Upper lobe of left lung (tissue), 6 donors: Measurements from ENCODE around the gene AGA. TPM values are rescaled to one million over a fixed set of nuclear protein-coding genes. Genes with fewer than 3 reads are reported as not detected.

ENCODE experiments used
- ATAC-seq, 2 donors: fragments of 200-7000 bp; cut with Tn5 transposase; one replicate each; pipeline ENCODE4 v1.9.1; 2022; ENCODE audit warnings: mild to moderate bottlenecking in 2 of 2, moderate library complexity in 2 of 2; ENCODE audit not compliant: low FRiP score in 2 of 2
- DNase-seq, 2 donors: peaks; one replicate each; pipeline ENCODE4 v3.0.0-alpha.2; 2019 to 2020
- H3K27ac ChIP-seq, 4 donors: fragments of 200-600 bp; sonication (generic); one replicate each; pipeline ENCODE4 v1.5.1; 2016 to 2019
- H3K27me3 ChIP-seq, 4 donors: fragments of 200-600 bp; sonication (generic); one replicate each; pipeline ENCODE4 v1.5.1; 2017 to 2019
- H3K36me3 ChIP-seq, 4 donors: fragments of 200-600 bp; sonication (generic); one replicate each; pipeline ENCODE4 v1.5.1; 2016 to 2019
- H3K4me1 ChIP-seq, 4 donors: fragments of 200-600 bp; sonication (generic); one replicate each; pipeline ENCODE4 v1.5.1; 2018 to 2019
- H3K4me3 ChIP-seq, 4 donors: fragments of 200-600 bp; sonication (generic); one replicate each; pipeline ENCODE4 v1.5.1; 2017 to 2019; ENCODE audit warnings: mild to moderate bottlenecking in 2 of 4, moderate library complexity in 1 of 4
- H3K9me3 ChIP-seq, 4 donors: fragments of 200-600 bp; sonication (generic); one replicate each; pipeline ENCODE4 v1.5.1; 2018 to 2019
- EP300 ChIP-seq, 4 donors: sonication (generic); formaldehyde crosslinking; IDR thresholded peaks; one replicate each; pipeline ENCODE4 v1.5.1; 2017; ENCODE audit warnings: antibody characterized with exemption in 4 of 4, control low read depth in 2 of 4
- POLR2A ChIP-seq, 4 donors: fragments of 450-650 bp; IDR thresholded peaks; one replicate each; pipeline ENCODE4 v1.5.1; 2016 to 2017; ENCODE audit warnings: antibody characterized with exemption in 4 of 4, mild to moderate bottlenecking in 2 of 4
- POLR2AphosphoS5 ChIP-seq, 2 donors: sonication (generic); formaldehyde crosslinking; IDR thresholded peaks; one replicate each; pipeline ENCODE4 v1.5.1; 2017; ENCODE audit warnings: antibody characterized with exemption in 2 of 2
- WGBS, 2 donors: methylation state at CpG; one replicate each; pipeline ENCODE4 v1.1.5; 2017 to 2018; 5-methylcytosine and 5-hydroxymethylcytosine counted together
- total RNA-seq, 6 donors: library from RNA; depleted of rRNA in 4 of 6; stranded (reverse); fragments of >200 nt in 4 of 6; gene quantifications; one replicate each; pipeline versions ENCODE4 v1.1.0 to v1.2.1, GENCODE V29; 2016 to 2021
- TF ChIP-seq, protein P1 (sequence below), 6 experiments: fragments of 450-650 bp in 4 of 6; fragments of 200-600 bp in 2 of 6; sonication (generic) in 2 of 6; IDR thresholded peaks; one replicate each; pipeline ENCODE4 v1.5.1; 2016 to 2019; ENCODE audit warnings: antibody characterized with exemption in 6 of 6
- donor health status: DM: no; HTN: no; CAD: no; lungs with moderate emphysema.
- donor health status: DM: no; HTN: yes; CAD: no; lungs with severe emphysema.

Gene AGA
- total RNA-seq, 6 donors from 2014 or later: 13.0 to 32.1 (median 25.9) TPM

DNA sequence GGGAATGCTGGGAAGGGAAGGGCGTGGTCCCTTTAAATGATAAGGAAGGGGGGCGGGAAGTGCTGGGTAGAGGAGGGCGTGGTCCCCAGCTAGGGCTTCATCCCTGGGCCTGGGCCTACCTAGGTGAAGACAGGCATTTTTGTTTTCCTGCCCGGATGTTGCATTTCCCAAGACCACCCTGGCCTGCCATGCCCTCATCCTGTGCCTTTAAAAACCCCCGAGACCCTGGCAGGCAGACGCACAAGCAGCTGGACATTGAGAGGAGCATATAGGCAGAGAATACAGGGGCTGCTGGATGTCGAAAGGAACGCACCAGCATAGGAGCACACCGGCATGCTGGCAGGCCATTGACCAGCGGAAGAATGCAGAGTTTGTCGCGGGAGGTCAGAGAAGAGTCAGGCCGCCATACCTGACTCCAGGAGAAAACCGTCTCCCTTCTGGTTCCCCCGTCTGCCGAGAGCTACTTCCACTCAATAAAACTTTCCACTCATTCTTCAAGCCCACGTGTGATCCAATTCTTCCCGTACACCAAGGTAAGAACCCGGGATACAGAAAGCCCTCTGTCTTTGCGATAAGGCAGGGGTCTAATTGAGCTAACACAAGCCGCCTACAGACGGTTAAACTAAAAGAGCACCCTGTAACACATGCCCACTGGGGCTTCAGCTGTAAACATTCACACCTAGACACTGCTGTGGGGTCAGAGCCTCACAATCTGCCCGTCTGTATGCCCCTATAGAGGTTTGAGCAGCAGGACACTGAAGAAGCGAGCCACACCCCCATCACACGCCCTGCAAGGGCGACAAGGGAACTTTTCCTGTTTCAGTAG, 2.9 kb upstream of the AGA start:
- Histone ChIP-seq H3K27me3 (no peaks in the 10 kb centered on the region), H3K36me3 (no peaks in the 10 kb centered on the region), H3K9me3 (no peaks in the 10 kb centered on the region), H3K27ac (no peak overlapping the region), H3K4me1 (peaks cover 5 to 14% (median 12%) of the 10 kb centered on the region in 4 donors), H3K4me3 (peak overlapping the region in 2 of 4 donors; percentile 9 to 30)
- TF ChIP-seq EP300 (IDR thresholded peaks at IDR 0.05): no peak
- TF ChIP-seq, protein P1, sequence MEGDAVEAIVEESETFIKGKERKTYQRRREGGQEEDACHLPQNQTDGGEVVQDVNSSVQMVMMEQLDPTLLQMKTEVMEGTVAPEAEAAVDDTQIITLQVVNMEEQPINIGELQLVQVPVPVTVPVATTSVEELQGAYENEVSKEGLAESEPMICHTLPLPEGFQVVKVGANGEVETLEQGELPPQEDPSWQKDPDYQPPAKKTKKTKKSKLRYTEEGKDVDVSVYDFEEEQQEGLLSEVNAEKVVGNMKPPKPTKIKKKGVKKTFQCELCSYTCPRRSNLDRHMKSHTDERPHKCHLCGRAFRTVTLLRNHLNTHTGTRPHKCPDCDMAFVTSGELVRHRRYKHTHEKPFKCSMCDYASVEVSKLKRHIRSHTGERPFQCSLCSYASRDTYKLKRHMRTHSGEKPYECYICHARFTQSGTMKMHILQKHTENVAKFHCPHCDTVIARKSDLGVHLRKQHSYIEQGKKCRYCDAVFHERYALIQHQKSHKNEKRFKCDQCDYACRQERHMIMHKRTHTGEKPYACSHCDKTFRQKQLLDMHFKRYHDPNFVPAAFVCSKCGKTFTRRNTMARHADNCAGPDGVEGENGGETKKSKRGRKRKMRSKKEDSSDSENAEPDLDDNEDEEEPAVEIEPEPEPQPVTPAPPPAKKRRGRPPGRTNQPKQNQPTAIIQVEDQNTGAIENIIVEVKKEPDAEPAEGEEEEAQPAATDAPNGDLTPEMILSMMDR (IDR thresholded peaks at IDR 0.05): no peak
- TF ChIP-seq POLR2AphosphoS5 (IDR thresholded peaks at IDR 0.05): no peak
- TF ChIP-seq POLR2A (IDR thresholded peaks at IDR 0.05): no peak
- WGBS, 2 donors: 92% methylated on average over 25 to 26 of the region's 26 CpGs
- DNase-seq (no peak), ATAC-seq (no peak)

DNA sequence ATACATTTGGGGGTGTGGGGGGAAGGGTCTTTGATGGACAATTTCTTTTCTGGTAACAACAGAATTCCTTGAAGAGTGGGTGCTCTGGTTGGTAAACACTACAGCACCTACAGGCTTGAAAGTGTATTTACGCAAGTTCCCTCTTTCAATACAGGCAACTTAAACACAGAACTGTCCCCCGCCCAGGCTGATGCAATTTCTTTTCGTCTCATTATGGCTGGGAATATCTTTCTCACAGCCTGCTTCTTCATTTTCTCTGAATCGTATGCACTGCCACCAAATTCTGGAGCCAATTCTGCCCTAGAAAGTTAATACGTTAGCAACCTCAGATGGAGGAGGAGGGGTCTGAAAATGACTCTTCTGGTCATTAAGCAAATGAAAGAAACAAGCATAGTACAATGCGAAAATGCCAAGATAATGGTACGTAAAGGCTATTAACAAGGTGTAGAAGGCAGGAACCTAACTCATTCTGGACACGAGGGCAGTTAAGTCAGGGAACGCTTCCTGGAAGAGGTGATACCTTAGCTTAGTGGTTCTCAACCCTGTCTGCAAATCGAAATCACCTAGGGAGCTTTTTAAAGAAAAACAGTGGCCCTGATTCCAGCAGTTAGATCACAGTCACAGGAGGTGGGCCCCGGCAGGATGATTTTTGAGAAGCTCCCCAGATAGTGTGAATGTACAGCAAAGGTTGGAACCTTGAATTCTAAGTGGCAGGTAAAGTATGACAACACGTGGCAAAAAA, 1.0 kb downstream of the AGA start:
- TF ChIP-seq, protein P1 (IDR thresholded peaks at IDR 0.05): peak in 1 of 6 experiments; percentile 44
- TF ChIP-seq EP300 (IDR thresholded peaks at IDR 0.05) (no peak), POLR2A (IDR thresholded peaks at IDR 0.05) (peak in 1 of 4 donors; percentile 7)
- Histone ChIP-seq H3K4me1 (peaks cover 5 to 14% (median 12%) of the 10 kb centered on the region in 4 donors), H3K27ac (peak overlapping the region; percentile 88 to 96 (median 93)), H3K9me3 (no peaks in the 10 kb centered on the region), H3K4me3 (peak overlapping the region; percentile 52 to 68 (median 61)), H3K27me3 (no peaks in the 10 kb centered on the region), H3K36me3 (peaks cover 0 to 19% (median 7%) of the 10 kb centered on the region in 4 donors)
- DNase-seq: peak in 1 of 2 donors; percentile 59
- 35 to 42% methylated on average over 12 of the region's 12 CpGs for WGBS, 2 donors
- peak in 1 of 2 donors; percentile 54 for ATAC-seq

DNA sequence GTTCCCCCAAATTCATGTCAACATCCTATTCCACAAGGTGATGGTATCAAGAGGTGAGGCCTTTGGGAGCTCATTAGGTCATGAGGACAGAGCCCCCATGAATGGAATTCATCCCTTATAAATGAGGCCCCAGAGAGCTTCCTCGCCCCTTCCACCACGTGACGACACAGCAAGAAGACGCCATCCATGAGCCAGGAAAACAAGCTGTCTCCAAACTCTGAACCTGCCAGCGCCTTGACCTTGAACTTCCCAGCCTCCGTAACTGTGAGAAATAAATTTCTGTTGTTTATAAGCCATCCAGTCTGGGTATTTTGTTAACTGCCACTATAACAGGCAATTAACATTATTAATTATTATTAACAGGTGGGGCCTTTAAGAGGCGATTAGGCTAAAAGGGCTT, 5.8 kb downstream of the AGA start:
- ATAC-seq: no peak
- Histone ChIP-seq H3K27me3 (no peaks in the 10 kb centered on the region), H3K4me1 (peaks cover 4 to 8% (median 6%) of the 10 kb centered on the region in 4 donors), H3K4me3 (no peak overlapping the region), H3K36me3 (peaks cover 0 to 46% (median 16%) of the 10 kb centered on the region in 4 donors), H3K27ac (no peak overlapping the region), H3K9me3 (no peaks in the 10 kb centered on the region)
- WGBS, 2 donors: 91 to 96% methylated on average over 7 of the region's 7 CpGs
- no peak for TF ChIP-seq POLR2A (IDR thresholded peaks at IDR 0.05)
- TF ChIP-seq, protein P1 (IDR thresholded peaks at IDR 0.05): no peak
- TF ChIP-seq POLR2AphosphoS5 (IDR thresholded peaks at IDR 0.05): no peak
- TF ChIP-seq EP300 (IDR thresholded peaks at IDR 0.05): no peak
- DNase-seq: no peak

DNA sequence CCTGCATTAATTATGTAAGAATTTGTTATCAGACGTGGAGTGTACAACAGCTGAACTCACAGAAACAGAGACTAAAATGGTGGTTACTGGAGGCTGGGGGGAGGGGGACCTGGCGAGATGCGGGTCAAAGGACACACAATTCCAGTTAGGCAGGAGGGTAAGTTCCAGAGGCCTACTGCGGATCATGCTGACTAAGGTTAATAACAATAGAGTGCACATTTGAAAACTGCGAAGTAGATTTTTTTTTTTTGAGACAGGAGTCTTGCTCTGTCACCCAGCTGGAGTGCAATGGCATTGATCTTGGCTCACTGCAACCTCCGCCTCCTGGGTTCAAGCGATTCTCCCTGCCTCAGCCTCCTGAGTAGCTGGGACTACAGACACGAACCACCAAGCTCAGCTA, 7.6 kb downstream of the AGA start:
- H3K4me1 ChIP-seq: no peaks in the 10 kb centered on the region
- TF ChIP-seq POLR2AphosphoS5 (IDR thresholded peaks at IDR 0.05): no peak
- TF ChIP-seq EP300 (IDR thresholded peaks at IDR 0.05): no peak
- TF ChIP-seq POLR2A (IDR thresholded peaks at IDR 0.05): no peak
- TF ChIP-seq, protein P1 (IDR thresholded peaks at IDR 0.05): no peak
- H3K27ac ChIP-seq: no peak overlapping the region
- DNase-seq: no peak
- 93 to 94% methylated on average over 8 of the region's 8 CpGs for WGBS, 2 donors
- no peak overlapping the region for H3K4me3 ChIP-seq
- ATAC-seq: no peak
- peaks cover 0 to 46% (median 18%) of the 10 kb centered on the region in 4 donors for H3K36me3 ChIP-seq
- no peaks in the 10 kb centered on the region for H3K9me3 ChIP-seq
- H3K27me3 ChIP-seq: no peaks in the 10 kb centered on the region
